ENCODE measurements around the gene AP3D1.
"Not testable (repeated sequence)": the region's sequence is repeated elsewhere in the genome, so short reads cannot be mapped to it uniquely, and the experiment has no call there.

The AP3D1 gene

GRCh38 chr19:2131012-2131975 is 20.1 kb downstream of the AP3D1 start:
- H3K36me3 Mint-ChIP-seq (ENCODE audit: low read depth), result peaks cover 92% of the 10 kb centered on the region
- H3K4me1 Mint-ChIP-seq (ENCODE audit: low read depth), result not testable (repeated sequence)

GRCh38 chr19:2129892-2130770 is 21.2 kb downstream of the AP3D1 start:
- intact Hi-C loops (cut with micrococcal nuclease), result no loop called here
- Mint-ChIP-seq H3K36me3 (ENCODE audit: low read depth) (peaks cover 92% of the 10 kb centered on the region), H3K27ac (no peak overlapping the region), H3K4me1 (ENCODE audit: low read depth) (no peaks in the 10 kb centered on the region), H3K4me3 (no peak overlapping the region), H3K27me3 (no peaks in the 10 kb centered on the region), H3K9me3 (no peaks in the 10 kb centered on the region)

More at GRCh38 chr19:2131012-2131975, 20.1 kb downstream of the AP3D1 start:
- H3K4me3 Mint-ChIP-seq; intact Hi-C loops (cut with micrococcal nuclease); H3K27me3 Mint-ChIP-seq; H3K9me3 Mint-ChIP-seq; H3K27ac Mint-ChIP-seq: not testable (repeated sequence)

DNA sequence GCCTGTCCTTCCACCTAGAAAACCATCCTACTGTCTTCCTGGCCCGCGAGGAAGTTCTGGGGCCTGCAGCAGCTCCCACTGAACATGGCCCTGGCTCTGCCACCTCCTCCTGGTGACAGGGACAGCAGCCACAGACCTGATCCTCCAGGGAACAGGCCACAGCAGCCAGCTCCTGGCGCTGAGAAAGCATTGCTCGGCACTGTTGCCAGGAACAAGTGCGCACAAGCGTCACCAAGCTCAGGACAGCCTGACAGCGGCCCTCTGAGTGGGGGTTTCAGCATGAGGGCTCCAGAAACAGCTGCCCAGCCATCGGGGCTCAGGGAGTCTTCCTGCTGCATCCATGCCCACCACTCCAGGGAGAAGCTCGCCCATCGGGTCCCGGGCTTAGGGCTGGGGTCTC is 21.9 kb downstream of the AP3D1 start:
- H3K36me3 Mint-ChIP-seq (ENCODE audit: low read depth), result peaks cover 97% of the 10 kb centered on the region

GRCh38 chr19:2129022-2129421 is 22.3 kb downstream of the AP3D1 start:
- peaks cover 98% of the 10 kb centered on the region for H3K36me3 Mint-ChIP-seq (ENCODE audit: low read depth)
- intact Hi-C loops (cut with micrococcal nuclease), result no loop called here
- H3K4me3 Mint-ChIP-seq, result no peak overlapping the region
- no peak overlapping the region for H3K27ac Mint-ChIP-seq
- no peaks in the 10 kb centered on the region for H3K4me1 Mint-ChIP-seq (ENCODE audit: low read depth)
- H3K9me3 Mint-ChIP-seq, result no peaks in the 10 kb centered on the region
- no peaks in the 10 kb centered on the region for H3K27me3 Mint-ChIP-seq

More for the DNA sequence above, 21.9 kb downstream of the AP3D1 start:
- Mint-ChIP-seq H3K9me3 (no peaks in the 10 kb centered on the region), H3K27me3 (no peaks in the 10 kb centered on the region), H3K4me1 (ENCODE audit: low read depth) (no peaks in the 10 kb centered on the region), H3K27ac (no peak overlapping the region), H3K4me3 (no peak overlapping the region)
- intact Hi-C loops (cut with micrococcal nuclease), result no loop called here

GRCh38 chr19:2128252-2128651 is 23.1 kb downstream of the AP3D1 start:
- H3K9me3 Mint-ChIP-seq; H3K27me3 Mint-ChIP-seq; H3K27ac Mint-ChIP-seq; intact Hi-C loops (cut with micrococcal nuclease); H3K4me1 Mint-ChIP-seq (ENCODE audit: low read depth); H3K4me3 Mint-ChIP-seq: not testable (repeated sequence)
- H3K36me3 Mint-ChIP-seq (ENCODE audit: low read depth), result peaks cover 98% of the 10 kb centered on the region

DNA sequence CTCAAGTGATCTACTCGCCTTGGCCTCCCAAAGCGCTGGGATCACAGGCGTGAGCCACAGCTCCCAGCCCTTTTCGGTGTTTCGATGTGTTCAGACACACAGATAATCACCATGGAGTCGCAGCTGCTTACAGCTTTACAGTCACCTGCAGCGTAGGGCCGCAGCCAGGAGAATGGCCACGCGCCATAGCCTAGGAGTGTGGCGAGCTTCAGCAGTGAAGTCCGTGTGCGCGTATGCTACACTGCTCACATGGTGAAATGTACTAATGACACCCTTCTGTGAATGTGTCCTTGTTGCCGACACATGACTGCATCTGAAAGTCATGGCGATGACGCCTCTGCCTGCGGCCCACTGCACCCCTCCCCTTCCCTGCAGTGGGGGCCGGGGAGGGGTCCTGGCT is 23.6 kb downstream of the AP3D1 start:
- H3K27ac Mint-ChIP-seq, result no peak overlapping the region
- no peak overlapping the region for H3K4me3 Mint-ChIP-seq
- H3K27me3 Mint-ChIP-seq, result no peaks in the 10 kb centered on the region
- peaks cover 98% of the 10 kb centered on the region for H3K36me3 Mint-ChIP-seq (ENCODE audit: low read depth)
- H3K4me1 Mint-ChIP-seq (ENCODE audit: low read depth), result no peaks in the 10 kb centered on the region
- H3K9me3 Mint-ChIP-seq, result no peaks in the 10 kb centered on the region
- intact Hi-C loops (cut with micrococcal nuclease), result no loop called here

- H3K27me3 Mint-ChIP-seq, result no peaks in the 10 kb centered on the region
These were observed 24.4 kb downstream of the AP3D1 start for GRCh38 chr19:2126879-2127518.

GRCh38 chr19:2123682-2124387 is 27.5 kb downstream of the AP3D1 start:
- intact Hi-C loops (cut with micrococcal nuclease), result no loop called here
- no peaks in the 10 kb centered on the region for H3K27me3 Mint-ChIP-seq
- no peaks in the 10 kb centered on the region for H3K9me3 Mint-ChIP-seq
- no peak overlapping the region for H3K27ac Mint-ChIP-seq
- H3K36me3 Mint-ChIP-seq (ENCODE audit: low read depth), result peaks cover 98% of the 10 kb centered on the region
- no peaks in the 10 kb centered on the region for H3K4me1 Mint-ChIP-seq (ENCODE audit: low read depth)
- H3K4me3 Mint-ChIP-seq, result no peak overlapping the region

More at GRCh38 chr19:2126879-2127518, 24.4 kb downstream of the AP3D1 start:
- intact Hi-C loops (cut with micrococcal nuclease), result no loop called here
- Mint-ChIP-seq H3K36me3 (ENCODE audit: low read depth) (peaks cover 98% of the 10 kb centered on the region), H3K27ac (no peak overlapping the region), H3K9me3 (no peaks in the 10 kb centered on the region), H3K4me1 (ENCODE audit: low read depth) (no peaks in the 10 kb centered on the region), H3K4me3 (no peak overlapping the region)

- Mint-ChIP-seq H3K9me3 (no peaks in the 10 kb centered on the region), H3K36me3 (ENCODE audit: low read depth) (peaks cover 100% of the 10 kb centered on the region), H3K4me3 (no peak overlapping the region), H3K27ac (no peak overlapping the region), H3K4me1 (ENCODE audit: low read depth) (no peaks in the 10 kb centered on the region), H3K27me3 (no peaks in the 10 kb centered on the region)
- intact Hi-C loops (cut with micrococcal nuclease), result no loop called here
These were observed 28.4 kb downstream of the AP3D1 start for GRCh38 chr19:2122982-2123381.

DNA sequence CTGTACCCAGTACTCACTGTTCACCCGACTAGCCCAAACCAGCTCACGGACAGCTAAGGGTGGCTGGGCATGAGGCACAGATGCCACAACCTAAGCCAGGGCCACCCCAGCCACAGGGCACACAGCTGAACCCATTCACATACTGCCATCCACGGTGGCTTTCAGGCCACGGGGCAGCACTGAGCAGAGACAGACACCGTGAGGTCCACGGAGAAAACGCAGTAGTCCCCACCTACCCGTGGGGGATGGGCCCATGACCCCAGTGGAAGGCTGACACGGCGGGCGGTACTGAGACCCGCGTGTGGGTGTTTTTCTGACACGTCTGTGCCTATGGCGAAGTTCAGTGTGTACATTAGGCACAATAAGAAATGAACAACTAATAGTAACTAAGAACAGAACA is 29.1 kb downstream of the AP3D1 start:
- Mint-ChIP-seq H3K27ac (no peak overlapping the region), H3K27me3 (no peaks in the 10 kb centered on the region), H3K36me3 (ENCODE audit: low read depth) (peaks cover 100% of the 10 kb centered on the region), H3K9me3 (no peaks in the 10 kb centered on the region), H3K4me1 (ENCODE audit: low read depth) (no peaks in the 10 kb centered on the region), H3K4me3 (no peak overlapping the region)
- intact Hi-C loops (cut with micrococcal nuclease), result no loop called here

- H3K9me3 Mint-ChIP-seq, result no peaks in the 10 kb centered on the region
- H3K27me3 Mint-ChIP-seq, result no peaks in the 10 kb centered on the region
- no peaks in the 10 kb centered on the region for H3K4me1 Mint-ChIP-seq (ENCODE audit: low read depth)
- no peak overlapping the region for H3K4me3 Mint-ChIP-seq
- intact Hi-C loops (cut with micrococcal nuclease), result no loop called here
- no peak overlapping the region for H3K27ac Mint-ChIP-seq
- peaks cover 100% of the 10 kb centered on the region for H3K36me3 Mint-ChIP-seq (ENCODE audit: low read depth)
These were observed 29.8 kb downstream of the AP3D1 start for GRCh38 chr19:2121416-2122051.

DNA sequence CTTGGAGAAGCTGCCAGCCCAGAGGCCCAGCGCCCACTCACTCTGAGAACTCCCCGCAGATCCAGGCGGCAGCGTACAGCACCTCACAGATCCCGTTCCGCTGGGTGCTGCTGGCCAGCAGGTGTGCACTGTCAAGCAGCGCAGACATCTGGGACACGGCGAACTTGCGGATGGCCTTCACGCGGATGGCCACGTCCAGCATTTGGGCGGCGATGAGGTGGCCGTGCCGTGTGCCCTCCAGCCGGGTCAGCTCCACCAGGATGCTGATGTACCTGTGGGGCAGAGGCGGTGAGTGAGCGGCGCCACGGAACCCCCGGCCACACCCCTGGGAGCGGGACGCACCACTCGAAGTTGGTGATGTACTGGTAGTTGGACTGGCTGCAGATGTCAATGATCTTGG is 30.5 kb downstream of the AP3D1 start:
- Mint-ChIP-seq H3K9me3 (no peaks in the 10 kb centered on the region), H3K27ac (no peak overlapping the region), H3K4me3 (no peak overlapping the region), H3K4me1 (ENCODE audit: low read depth) (no peaks in the 10 kb centered on the region), H3K27me3 (no peaks in the 10 kb centered on the region), H3K36me3 (ENCODE audit: low read depth) (peaks cover 100% of the 10 kb centered on the region)
- intact Hi-C loops (cut with micrococcal nuclease), result no loop called here

Measured in dendritic cell treated with granulocyte-macrophage colony-stimulating factor and Interleukin-4, amounts not matched to agents 40 ng/mL and 50 ng/mL, for 4 days (primary cell).